ENCODE measurements around the gene TMEM248.
"Not testable (repeated sequence)": the region's sequence is repeated elsewhere in the genome, so short reads cannot be mapped to it uniquely, and the experiment has no call there.

Gene TMEM248

GRCh38 chr7:66911191-66911590 is 9.8 kb upstream of the TMEM248 start:
- not testable (repeated sequence) for DNase-seq

- no peak for DNase-seq
These were observed 8.8 kb upstream of the TMEM248 start for GRCh38 chr7:66912195-66912594.

- no peak for DNase-seq
These were observed 7.6 kb upstream of the TMEM248 start for GRCh38 chr7:66913118-66914037.

GRCh38 chr7:66917904-66918303 is 3.1 kb upstream of the TMEM248 start:
- DNase-seq: not testable (repeated sequence)

GRCh38 chr7:66919304-66919703 is 1.7 kb upstream of the TMEM248 start:
- no peak for DNase-seq

GRCh38 chr7:66919704-66920103 is 1.3 kb upstream of the TMEM248 start:
- DNase-seq: no peak

- no peak for DNase-seq
These were observed 769 bp upstream of the TMEM248 start for GRCh38 chr7:66920256-66920655.

GRCh38 chr7:66921396-66921917 is 432 bp downstream of the TMEM248 start:
- DNase-seq: no peak

GRCh38 chr7:66921918-66922486 is 977 bp downstream of the TMEM248 start:
- peak; percentile 10 for DNase-seq

GRCh38 chr7:66925255-66925654 is 4.2 kb downstream of the TMEM248 start:
- no peak for DNase-seq

- DNase-seq: no peak
These were observed 6.4 kb downstream of the TMEM248 start for GRCh38 chr7:66927348-66927948.

- DNase-seq: no peak
These were observed 7.4 kb downstream of the TMEM248 start for GRCh38 chr7:66928388-66928787.

- no peak for DNase-seq
These were observed 8.1 kb downstream of the TMEM248 start for GRCh38 chr7:66929165-66929564.

- DNase-seq: no peak
These were observed 8.9 kb downstream of the TMEM248 start for GRCh38 chr7:66929935-66930334.

- no peak for DNase-seq
These were observed 9.3 kb downstream of the TMEM248 start for GRCh38 chr7:66930341-66930740.

GRCh38 chr7:66933469-66933868 is 12.4 kb downstream of the TMEM248 start:
- DNase-seq: no peak

GRCh38 chr7:66937940-66938339 is 16.9 kb downstream of the TMEM248 start:
- DNase-seq: no peak

GRCh38 chr7:66939325-66939724 is 18.3 kb downstream of the TMEM248 start:
- DNase-seq: no peak

- no peak for DNase-seq
These were observed 25.5 kb downstream of the TMEM248 start for GRCh38 chr7:66946545-66946944.

GRCh38 chr7:66948480-66949109 is 27.6 kb downstream of the TMEM248 start:
- no peak for DNase-seq

GRCh38 chr7:66950311-66950710 is 29.3 kb downstream of the TMEM248 start:
- no peak for DNase-seq

- no peak for DNase-seq
These were observed 29.7 kb downstream of the TMEM248 start for GRCh38 chr7:66950763-66951162.

- DNase-seq: no peak
These were observed 31.5 kb downstream of the TMEM248 start for GRCh38 chr7:66952343-66953043.
